ENCODE results near the gene GASK1A. TPM values are rescaled to one million over a fixed set of nuclear protein-coding genes. Genes with fewer than 3 reads are reported as not detected.
"Not testable (repeated sequence)": the region's sequence is repeated elsewhere in the genome, so short reads cannot be mapped to it uniquely, and the experiment has no call there.

GASK1A gene
- total RNA-seq: 8.4 TPM

DNA sequence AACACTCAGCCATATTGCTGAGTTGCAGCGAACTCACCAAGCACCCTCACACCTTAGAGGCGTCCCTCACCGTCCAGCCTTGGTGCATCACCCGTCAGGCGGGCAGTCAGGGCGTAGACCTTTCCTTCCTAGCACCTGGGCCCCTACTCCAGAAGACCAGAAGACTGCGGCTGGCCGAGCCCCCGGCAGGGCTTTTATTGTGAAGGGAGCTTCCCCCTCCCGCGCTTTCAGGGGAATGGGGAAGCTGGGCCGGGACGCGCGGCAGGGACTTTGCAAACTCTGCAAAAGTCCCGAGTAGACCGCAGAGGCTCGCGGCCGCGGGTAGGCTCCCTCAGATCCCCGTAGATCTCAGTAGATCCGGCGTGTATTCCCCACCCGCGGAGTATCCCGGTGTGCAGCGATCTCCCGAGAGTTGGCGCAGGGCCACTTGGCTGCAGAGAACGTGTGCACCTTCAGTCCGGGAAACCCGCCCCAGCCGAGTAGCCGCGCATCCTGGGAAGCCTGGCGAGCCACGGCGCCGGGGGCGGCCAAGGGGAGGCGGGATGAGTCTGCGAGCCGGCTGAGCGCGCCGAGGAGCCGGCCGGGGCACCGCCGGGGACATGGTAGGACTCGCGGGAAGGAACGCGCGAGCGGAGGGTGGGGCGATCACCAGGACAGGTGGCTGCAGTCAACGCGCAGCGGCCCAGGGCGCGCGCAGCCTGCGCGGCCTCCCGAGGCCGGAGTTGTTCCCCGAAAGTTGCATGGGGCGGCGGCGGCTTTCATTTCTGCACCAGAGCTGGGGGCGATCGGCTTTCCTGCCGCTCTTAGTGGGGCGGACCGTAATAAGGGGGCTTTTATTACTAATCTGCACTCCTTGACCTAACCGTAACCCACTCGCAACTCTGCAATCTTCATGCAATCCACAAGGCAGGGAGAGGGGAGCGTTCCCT is at the start of gene GASK1A:
TSS of gene GASK1A (plus strand) at position 268 of the 929 bp plus-strand sequence. CDS start at position 600, 332 bp downstream.
- DNase-seq: peak; percentile 27

DNA sequence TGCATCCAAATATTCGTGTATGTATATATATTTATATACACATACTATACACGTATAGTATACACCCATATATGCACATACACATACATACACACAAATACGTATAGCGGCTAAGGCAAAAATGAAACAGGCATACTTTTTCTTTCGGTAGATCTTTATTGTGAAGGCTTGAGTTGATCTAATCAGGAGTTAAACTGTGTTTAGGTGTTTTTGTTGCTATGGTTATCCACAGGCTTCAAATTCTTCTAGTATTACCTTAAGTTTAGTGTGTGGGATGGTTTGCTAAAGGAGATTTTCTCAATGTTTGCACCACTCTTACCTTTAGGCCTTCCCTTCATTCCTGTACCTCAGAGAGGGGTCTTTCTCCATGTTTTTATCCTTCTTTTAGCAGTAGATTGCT is 45.0 kb upstream of the GASK1A start:
- DNase-seq: no peak

- no peak for DNase-seq
Measured at GRCh38 chr3:42934910-42935309, 44.2 kb upstream of the GASK1A start.

DNA sequence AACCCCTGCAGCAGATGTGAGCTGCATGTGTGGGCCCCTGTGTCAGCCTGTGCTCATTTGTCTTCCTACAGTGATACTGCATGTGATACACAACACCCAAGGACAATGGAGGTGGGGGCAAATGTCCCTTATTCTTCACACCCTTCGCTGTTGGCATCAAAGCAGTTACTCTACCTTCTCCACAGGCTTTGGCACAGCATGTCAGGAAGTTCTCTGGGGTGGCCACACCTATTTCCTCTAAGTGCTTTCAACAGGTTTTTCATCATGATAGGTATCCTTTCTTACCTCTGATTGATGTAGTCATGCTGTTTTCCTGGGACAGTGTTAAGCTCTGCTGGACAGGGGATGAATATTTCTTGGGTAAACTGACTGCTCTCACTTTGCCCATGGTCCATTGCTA is 43.6 kb upstream of the GASK1A start:
- no peak for DNase-seq

- DNase-seq: peak; percentile 24
Measured at GRCh38 chr3:42936157-42936981, 42.7 kb upstream of the GASK1A start.

DNA sequence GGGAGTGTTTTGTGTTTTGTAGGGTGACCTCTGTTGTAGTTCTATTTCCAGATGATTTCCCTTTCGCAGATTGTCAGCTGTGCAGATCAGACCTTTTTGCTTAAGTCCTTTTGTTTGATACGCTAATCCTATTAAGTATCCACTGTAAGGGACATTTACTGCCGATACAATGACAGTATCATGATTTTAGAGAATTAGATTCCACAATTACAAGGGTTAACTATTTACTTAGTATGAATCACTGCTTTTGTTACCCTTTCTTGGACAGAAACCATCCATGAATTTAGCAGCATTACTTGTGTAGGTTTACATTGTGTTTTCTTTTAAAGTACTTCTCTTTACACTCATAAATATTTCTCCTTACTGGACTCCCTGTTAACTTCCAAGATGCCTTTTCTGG is 41.8 kb upstream of the GASK1A start:
- no peak for DNase-seq

GRCh38 chr3:42942693-42943092 is 36.4 kb upstream of the GASK1A start:
- DNase-seq: no peak

- DNase-seq: no peak
Measured at GRCh38 chr3:42946050-42946449, 33.1 kb upstream of the GASK1A start.

GRCh38 chr3:42957573-42957972 is 21.5 kb upstream of the GASK1A start:
- no peak for DNase-seq

DNA sequence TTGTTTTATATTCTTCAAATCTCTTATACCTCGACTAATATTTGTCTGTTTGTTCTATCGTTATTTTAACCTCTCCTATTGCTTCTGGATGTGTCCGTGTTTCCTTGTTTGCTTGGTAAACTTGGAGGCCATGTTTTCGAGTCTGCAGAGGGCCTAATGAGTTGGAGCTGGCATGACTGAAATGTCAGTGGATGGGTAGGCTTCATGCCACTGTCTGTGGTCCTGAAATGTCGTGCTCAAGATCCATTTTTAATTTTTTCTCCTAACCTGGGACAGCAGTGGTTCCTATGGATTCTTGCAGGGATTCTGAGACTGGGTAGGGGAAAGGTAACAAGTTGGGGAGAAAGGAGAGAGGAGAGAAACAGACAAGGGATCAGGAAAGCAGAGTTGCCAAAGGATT is 18.8 kb upstream of the GASK1A start:
- no peak for DNase-seq

DNA sequence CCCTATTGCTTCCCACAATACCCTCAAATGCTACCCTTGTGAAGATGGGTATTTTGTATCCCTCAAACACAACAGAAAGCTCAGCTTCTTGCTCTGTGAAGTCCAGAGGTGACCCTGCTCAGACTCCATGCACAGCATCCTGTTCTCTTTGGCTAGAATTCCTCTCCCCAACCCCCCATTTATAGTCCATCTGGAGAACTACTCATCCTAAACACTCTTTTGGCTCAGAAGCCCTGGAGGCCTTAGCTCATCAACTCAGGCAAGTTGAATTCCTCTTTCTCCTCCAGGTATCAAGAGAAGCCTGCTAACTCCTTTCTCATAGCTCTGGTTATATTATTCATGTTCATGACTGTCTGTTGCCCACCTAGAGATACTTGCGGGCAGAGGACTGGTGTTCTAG is 18.3 kb upstream of the GASK1A start:
- no peak for DNase-seq

DNA sequence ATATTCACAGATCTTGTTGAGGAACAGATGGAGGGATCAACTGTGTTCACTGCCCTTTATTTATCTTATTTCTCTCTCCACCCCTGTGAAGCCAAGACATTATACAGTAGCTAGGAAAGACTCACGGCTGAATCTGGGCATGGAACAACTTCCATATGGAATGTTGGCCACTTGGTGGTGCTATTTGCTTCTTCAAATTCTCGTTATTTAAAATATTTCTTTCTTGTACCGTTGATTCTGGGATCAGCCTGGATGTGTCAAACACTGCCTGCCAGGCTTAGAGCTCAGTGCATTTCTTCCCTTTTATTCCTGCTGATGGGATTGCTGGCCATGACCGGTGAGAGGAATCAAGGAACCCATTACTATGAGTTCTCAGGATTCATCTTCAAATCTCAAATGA is 17.5 kb upstream of the GASK1A start:
- DNase-seq: peak; percentile 16

GRCh38 chr3:42963269-42963668 is 15.8 kb upstream of the GASK1A start:
- DNase-seq: no peak

- DNase-seq: no peak
Measured at GRCh38 chr3:42964266-42964665, 14.8 kb upstream of the GASK1A start.

DNA sequence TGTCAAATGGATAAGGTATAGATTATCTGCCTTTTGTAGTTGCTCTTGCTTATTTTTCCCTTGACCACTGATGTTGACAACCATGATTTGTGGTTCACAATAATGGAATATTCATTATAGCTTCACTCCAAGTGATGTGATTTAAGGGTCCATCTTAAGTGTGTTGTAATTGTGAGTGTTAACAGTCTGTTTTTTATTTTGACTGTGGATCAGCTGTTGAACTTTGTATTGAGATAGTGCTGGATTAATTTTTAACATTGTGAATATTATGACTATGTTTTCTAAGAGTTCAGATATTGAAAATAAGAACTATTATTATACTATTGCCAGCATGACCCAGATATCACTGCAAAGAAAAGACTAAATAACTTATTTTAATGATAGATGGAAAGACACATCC is 8.6 kb upstream of the GASK1A start:
- no peak for DNase-seq

- DNase-seq: no peak
Measured at GRCh38 chr3:42970976-42971772, 7.9 kb upstream of the GASK1A start.

DNA sequence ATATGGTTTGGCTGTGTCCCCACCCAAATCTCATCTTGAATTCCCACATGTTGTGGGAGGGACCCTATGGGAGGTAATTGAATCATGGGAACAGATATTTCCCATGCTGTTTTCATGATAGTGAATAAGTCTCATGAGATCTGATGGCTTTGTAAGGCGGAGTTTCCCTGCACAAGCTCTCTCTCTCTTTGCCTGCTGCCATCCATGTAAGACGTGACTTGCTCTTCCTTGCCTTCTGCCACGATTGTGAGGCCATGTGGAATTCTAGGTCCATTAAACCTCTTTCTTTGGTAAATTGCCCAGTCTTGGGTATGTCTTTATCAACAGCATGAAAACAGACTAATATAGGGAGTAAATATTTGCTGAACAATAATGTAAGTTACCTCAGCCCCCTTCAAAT is 4.2 kb upstream of the GASK1A start:
- DNase-seq: not testable (repeated sequence)

- DNase-seq: no peak
Measured at GRCh38 chr3:42975456-42975855, 3.7 kb upstream of the GASK1A start.

- no peak for DNase-seq
Measured at GRCh38 chr3:42975955-42976354, 3.2 kb upstream of the GASK1A start.

- DNase-seq: no peak
Measured at GRCh38 chr3:42980209-42980608, 1.1 kb downstream of the GASK1A start.

GRCh38 chr3:42980909-42981308 is 1.8 kb downstream of the GASK1A start:
- no peak for DNase-seq

DNA sequence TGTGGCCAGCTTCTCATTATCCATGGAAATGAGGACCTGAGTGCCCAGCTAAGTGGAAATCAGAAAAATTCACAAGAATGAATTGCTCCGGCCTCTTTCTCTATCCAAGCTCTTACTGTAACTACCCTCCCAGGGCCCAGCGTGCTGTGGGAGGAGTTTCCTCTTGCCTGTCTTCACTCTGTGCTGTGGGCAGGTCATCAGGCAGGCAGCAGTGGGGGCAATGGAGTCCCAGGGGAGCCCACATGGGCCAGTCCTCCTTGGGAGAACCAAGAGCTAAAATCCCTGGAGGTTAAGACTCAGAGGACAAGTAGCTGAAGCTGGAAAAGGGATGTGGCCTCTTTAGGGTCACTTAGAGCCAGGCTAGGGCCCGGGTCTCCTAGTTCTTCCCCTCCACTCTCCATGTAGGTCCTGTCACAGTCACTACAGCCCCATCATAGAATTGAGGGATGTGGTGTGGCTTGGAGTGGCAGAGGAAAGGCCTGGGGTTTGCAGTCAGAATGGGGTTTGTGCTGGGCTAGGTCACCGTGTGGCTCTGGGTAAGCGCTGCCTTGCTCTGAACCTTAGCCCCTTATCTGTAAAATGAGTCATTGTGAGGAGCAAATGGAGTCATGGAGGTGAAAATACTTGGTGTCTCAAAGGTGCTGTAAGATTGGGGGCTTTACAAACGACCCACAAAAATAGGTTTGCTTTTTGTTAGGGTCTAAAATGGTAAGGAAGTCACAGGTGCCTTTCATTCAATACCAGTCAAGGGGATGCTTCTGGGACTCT is 3.7 kb downstream of the GASK1A start:
- DNase-seq: no peak
